GM19395 (cell line): ENCODE data around the gene ZFY.
"Not testable (repeated sequence)": the region's sequence is repeated elsewhere in the genome, so short reads cannot be mapped to it uniquely, and the experiment has no call there.

Source experiments
- ATAC-seq: cut with Tn5 transposase; IDR thresholded peaks from one replicate; pipeline ENCODE4 v1.9.1; 2021; ENCODE audit warnings: mild to moderate bottlenecking, moderate library complexity; ENCODE audit not compliant: unreplicated experiment

ZFY gene

DNA sequence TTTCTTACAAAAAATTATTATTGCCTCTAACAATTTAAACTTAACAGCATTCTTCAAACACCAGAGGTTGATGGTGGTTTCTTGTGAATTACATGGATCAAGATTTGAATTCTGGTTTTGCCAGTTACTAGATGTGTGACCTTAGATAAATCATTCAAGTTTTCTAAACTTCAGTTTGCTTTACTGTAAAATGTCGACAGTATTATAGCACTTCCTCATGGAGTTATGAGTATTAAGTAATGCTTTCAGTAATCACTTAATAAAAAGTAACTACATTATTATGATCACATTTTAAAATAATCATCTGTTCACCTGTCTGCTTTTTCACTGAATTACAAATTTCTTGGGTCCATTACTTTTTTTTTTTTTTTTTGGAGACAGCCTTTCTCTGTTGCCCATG, 37.5 kb downstream of the ZFY start:
- ATAC-seq, result no peak

DNA sequence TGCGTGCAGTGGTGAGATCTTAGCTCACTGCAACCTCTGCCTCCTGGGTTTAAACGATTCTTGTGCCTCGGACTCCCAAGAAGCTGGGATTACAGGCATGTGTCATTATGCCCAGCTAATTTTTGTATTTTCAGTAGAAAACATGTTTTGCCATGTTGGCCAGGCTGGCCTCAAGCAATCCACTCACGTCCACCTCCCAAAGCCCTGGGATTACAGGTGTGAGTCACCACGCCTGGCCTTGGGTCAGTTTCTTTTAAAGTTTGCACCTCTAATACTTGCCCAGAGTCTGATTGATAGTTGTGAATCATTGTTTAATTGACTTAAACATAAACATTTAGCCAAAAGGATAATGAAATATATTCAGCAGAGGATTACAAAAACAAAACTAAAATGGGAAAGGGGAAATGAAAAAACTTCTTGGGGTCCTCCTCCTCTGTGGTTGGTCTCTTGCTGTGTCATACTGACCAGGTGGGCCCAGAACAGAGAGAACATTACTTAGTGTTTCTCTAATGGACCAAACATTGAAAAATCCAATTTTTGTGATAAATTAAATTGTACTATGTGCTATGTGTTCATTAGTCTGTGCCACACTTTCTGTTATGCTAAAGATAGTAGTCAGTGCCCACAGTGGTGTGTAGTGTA, 38.0 kb downstream of the ZFY start:
- no peak for ATAC-seq

DNA sequence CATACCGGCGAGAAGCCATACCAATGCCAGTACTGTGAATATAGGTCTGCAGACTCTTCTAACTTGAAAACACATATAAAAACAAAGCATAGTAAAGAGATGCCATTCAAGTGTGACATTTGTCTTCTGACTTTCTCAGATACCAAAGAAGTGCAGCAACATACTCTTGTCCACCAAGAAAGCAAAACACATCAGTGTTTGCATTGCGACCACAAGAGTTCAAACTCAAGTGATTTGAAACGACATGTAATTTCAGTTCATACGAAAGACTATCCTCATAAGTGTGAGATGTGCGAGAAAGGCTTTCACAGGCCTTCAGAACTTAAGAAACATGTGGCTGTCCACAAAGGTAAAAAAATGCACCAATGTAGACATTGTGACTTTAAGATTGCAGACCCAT, 44.1 kb downstream of the ZFY start:
- ATAC-seq, result no peak

DNA sequence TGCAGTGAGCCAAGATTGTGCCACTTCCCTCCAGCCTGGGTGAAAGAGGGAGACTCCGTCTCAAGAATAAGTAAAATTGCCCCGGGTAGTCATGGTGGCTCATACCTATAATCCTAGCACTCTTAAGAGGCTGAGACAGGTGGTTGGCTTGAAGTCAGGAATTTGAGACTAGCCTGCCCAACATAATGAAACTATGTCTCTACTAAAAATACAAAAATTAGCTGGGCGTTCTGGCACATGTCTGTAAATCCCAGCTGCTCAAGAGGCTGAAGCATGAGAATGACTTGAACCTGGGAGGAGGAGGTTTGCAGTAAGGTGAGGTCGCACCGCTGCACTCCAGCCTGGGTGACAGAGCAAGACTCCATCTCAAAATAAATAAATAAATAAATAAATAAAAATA, 49.3 kb downstream of the ZFY start:
- no peak for ATAC-seq

DNA sequence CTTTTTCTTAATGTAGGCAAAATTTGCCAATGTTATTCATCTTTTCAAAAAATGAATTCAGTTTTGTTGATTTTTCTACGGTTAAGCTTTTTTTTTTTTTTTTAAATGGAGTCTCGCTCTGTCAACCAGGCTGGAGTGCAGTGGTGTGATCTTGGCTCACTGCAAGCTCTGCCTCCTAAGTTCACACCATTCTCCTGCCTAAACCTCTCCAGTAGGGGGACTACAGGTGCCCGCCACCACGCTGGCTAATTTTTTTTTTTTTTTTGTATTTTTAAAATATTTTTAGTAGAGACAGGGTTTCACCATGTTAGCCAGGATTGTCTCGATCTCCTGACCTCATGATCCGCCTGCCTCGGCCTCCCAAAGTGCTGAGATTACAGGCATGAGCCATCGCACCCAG, 52.0 kb downstream of the ZFY start:
- not testable (repeated sequence) for ATAC-seq

DNA sequence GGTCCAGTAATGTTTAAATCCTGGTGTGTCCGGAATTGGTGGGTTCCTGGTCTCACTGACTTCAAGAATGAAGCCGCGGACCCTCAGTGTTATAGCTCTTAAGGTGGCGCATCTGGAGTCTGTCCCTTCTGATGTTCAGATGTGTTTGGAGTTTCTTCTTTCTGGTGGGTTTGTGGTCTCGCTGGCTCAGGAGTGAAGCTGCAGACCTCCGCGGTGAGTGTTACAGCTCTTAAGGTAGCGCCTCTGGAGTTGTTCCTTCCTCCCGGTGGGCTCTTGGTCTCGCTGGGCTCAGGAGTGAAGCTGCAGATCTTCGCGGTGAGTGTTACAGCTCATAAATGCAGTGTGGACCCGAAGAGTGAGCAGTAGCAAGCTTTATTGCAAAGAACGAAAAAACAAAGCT, 62.2 kb downstream of the ZFY start:
- not testable (repeated sequence) for ATAC-seq

DNA sequence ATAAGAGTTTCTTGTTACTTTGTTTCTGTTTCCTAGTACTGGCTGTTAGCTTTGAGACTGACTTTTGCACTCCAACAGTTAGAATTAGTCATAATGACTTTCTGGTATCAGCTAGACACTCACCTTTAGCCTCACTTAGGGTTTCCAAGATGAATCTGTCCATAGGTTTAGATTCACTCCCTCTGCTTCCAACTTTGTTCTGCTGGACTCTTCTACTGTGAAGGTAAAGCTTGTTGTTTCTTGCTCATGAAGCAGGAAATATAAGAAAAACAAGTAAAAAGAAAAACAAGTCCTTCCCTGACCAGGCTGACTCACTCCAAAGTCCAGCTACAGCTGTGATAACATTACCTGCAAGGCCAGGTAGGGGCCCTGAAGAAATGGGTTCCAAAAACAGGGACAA, 67.0 kb downstream of the ZFY start:
- ATAC-seq, result no peak

DNA sequence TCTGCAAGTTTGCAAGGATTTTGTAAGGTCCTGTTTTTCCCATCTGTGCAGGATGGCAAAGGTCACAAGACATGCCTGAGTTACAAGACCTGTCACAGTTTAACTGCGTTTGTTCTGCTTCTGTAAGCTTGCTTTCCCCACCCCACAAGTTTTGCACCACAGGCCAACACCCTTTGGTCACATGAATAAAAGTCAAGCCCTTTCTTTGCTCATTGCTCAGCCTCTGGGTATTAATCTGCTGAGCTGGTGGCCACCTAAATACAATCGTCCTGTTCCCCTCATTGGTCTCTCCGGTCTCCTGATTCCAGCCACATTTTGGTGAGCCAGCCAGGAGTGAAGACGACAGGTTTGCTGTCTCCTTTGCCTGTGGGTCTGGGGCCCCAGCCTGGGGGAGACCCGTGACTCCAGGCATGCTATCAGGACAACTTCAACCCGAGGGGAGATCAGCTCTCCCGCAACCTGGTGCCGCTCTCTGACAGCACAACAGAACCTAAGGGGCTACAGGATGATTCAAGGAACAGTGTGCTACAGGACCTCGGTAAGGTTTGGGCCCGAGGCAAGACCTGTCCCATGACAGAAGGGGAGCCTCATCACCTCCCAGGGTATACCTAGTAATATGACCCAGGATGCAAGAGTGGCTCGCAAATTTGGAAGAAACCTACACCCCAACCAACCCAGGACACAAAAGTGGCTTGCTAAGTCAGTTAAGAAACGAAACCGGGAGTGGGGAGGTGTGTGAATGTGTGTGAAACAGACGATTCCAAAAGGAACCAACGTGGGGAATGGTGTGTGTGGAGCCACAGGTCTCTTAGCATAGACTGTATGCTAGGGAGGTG, 67.7 kb downstream of the ZFY start:
- no peak for ATAC-seq

DNA sequence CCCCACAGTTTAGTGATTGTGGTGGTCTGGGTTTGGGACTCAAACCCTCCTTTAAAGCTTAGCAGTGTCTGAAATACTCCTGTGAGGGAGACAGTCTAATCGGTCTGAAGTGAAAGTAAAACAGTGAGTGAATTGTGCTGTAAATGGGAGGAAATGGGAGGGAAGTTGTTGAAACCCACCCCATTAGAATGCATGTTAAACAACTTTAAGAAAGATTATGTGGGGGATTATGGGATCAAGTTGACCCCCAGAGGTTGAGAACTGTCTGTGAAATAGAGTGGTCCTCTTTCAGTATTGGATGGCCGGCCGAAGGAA, 68.3 kb downstream of the ZFY start:
- no peak for ATAC-seq

DNA sequence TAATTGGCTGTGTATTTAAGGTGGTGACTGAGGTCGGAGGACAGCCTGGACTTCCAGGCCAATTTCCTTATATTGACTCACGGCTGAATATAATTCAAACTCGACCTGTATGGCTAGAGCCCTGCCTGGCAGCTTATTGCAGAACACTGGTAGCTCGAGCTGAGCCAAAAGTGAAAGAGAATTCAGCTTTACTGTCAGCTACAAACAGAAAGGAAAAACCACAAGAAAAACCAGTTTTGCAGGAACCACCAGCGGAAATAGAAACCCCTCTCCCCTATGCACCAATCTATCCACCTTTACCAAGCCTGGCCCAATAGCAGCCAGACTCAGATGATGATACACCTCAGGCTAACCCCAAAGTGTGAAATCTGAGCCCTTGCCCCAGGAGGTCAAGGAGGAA, 68.7 kb downstream of the ZFY start:
- ATAC-seq, result no peak

DNA sequence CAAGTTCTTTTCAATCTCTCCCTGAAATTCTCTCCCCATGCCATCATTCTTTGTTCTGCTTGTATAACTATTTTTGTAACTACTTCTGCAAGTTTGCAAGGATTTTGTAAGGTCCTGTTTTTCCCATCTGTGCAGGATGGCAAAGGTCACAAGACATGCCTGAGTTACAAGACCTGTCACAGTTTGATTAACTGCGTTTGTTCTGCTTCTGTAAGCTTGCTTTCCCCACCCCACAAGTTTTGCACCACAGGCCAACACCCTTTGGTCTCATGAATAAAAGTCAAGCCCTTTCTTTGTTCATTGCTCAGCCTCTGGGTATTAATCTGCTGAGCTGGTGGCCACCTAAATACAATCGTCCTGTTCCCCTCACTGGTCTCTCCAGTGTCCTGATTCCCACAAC, 70.8 kb downstream of the ZFY start:
- ATAC-seq, result not testable (repeated sequence)

DNA sequence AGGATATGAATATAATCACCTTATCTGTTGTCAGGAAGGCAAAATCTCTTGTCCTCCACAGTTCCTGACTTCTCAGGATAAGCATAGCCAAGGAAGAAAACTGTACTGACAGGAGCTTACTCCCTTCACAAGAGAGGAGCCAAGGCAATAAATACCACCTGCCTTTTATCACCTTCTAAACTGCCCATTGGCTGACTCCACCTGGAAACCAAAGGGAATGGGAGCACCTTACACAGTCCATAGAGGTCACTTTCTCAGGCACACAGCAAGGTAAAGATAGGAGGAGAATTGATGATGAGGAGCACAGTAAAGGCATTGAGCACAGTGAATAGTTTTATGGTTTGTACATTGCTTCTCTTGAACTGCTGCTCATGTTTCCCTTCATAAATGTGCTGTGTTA, 72.8 kb downstream of the ZFY start:
- no peak for ATAC-seq

DNA sequence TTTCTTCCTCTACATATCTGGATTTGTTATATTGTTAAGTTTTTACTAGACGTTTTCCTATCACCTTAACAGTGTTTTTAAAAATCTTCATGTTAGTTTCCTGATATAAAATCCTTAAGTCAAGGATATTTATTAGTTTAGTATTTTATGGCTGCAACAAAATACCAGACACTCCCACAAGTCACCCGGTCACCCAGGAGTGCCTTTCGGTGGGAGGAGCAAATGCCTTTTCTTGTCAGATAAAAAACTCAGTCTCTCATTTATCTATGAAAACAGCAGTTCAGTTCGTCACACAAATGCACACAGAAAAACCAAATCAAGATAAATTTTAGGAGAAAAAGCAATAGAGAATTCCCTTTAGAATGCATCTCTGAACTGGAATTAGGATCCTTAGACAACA, 77.0 kb downstream of the ZFY start:
- ATAC-seq, result no peak

DNA sequence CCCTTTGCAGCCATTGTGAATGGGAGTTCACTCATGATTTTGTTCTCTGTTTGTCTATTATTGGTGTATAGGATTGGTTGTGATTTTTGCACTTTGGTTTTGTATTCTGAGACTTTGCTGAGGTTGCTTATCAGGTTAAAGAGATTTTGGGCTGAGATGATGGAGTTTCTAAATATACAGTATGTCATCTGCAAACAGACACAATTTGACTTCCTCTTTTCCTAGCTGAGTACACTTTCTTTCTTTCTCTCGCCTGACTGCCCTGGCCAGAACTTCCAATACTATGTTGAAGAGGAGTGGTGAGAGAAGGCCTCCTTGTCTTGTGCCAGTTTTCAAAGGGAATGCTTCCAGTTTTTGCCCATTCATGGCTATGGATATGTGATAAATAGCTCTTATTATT, 81.4 kb downstream of the ZFY start:
- ATAC-seq, result no peak

DNA sequence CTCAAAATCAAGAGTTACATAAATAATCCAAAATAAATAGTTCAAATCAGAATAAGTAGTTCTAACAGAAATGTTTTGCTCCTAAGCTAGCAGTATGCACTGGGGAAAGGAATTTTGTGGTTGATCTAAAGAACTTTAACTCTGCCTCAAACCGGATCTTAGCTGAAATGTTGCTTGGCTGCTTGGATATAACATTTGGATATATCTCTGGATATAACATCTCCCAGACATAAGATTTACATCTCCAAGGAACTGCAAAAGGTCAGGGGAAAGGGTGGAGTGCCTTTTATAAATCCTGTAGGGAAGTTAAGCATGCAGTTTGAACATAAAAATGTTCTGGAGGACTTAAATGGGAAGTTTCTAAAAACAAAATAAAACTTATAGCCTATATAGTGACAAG, 83.4 kb downstream of the ZFY start:
- no peak for ATAC-seq

DNA sequence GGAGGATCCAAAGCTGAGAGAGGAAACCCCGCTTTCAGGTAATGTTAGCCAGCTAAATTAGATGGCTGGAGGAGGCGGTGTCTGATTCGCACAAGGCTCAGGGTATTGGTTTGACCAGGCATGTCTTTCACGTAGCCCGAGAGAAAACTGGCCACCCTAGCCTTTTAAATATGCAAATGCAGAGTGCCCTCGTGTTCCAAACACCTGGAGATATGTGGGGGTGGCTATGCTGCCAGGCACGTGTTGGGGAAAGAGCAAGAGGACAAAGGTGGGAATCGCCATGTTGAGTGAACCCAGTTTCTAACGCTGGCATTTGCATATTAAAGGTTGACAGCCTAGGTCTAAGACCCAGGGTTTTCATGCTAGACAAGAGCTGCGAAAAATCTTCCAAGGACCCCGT, 84.4 kb downstream of the ZFY start:
- ATAC-seq, result no peak

DNA sequence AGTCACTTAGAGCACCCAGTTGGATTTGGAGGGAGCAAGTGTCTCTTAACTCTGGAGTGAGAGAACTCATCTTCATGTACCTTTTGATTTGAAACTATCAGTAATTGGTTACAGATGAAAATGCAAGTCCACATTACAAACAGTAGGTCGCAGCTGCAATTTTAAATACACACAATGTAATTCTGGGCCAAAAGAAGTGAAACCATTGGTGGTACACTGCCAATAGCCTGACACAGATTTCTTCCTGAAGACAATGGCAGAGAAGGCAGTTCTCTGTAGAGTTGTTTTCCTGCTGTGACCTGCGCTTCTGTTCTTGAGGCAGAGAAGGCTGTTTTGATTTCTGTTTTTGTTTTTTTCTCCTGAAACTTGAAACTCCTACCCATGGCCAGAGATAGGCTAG, 86.0 kb downstream of the ZFY start:
- no peak for ATAC-seq

DNA sequence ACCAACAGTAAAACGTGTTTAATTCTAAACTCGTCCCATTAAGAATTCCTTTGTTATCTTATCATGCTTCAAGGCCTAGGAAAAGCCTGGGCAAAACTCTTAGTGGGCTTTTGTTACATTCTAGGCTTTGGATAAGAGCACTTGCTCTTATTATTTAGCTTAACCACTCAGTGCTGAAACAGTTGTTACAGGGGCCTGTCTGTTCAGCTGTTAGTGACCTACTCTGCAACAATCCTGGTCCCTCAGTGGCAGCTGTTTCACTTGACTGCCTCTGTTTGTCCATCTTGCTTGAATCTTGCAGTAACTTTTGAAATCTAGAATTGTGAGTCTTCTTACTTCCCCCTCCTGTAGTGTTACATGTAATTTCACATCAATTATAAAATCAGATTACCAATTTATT, 88.4 kb downstream of the ZFY start:
- ATAC-seq, result no peak

DNA sequence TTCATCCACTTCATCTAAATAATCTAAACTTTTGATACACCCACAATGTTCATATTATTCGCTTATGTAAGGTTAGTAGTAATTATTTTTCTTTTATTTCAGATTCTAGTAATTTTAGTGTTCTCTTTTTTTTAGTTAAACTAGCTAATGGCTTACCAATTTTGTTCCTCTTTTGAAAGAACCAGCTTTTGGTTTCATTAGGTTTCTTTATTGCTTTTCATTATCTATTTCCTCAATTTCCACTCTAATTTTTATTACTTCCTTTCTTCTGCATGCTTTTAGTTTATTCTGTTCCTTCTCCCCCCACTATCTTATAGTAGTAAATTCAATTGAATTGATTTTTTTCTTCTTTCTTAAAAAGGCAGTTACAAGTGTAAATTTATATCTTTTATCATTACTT, 90.2 kb downstream of the ZFY start:
- ATAC-seq, result no peak
